HL-60/S4 treated with phorbol 12-myristate 13-acetate at 8.2 ng/mL for 4 days and 3 days (cell line): ENCODE data around the gene ZMYND8.
"Not testable (repeated sequence)": the region's sequence is repeated elsewhere in the genome, so short reads cannot be mapped to it uniquely, and the experiment has no call there.

Experiments
- in situ Hi-C: fragments of 300-500 bp; cut with MboI; formaldehyde crosslinking; loops from 2 replicates; pipeline ENCODE4 v1.15.0; 2022; ENCODE audit warnings: low sequenced_read_pairs

Gene ZMYND8

GRCh38 chr20:47290666-47291430, 65.7 kb downstream of the ZMYND8 start:
- in situ Hi-C loops = no loop called here

GRCh38 chr20:47290008-47290407, 66.5 kb downstream of the ZMYND8 start:
- in situ Hi-C loops = no loop called here

- in situ Hi-C loops = no loop called here
Observed at GRCh38 chr20:47289096-47289495, 67.4 kb downstream of the ZMYND8 start.

- in situ Hi-C loops = not testable (repeated sequence)
Observed at GRCh38 chr20:47288530-47288929, 68.0 kb downstream of the ZMYND8 start.

- in situ Hi-C loops = no loop called here
Observed at GRCh38 chr20:47287609-47288144, 68.8 kb downstream of the ZMYND8 start.

GRCh38 chr20:47286681-47287080, 69.8 kb downstream of the ZMYND8 start:
- in situ Hi-C loops = no loop called here

- in situ Hi-C loops = no loop called here
Observed at GRCh38 chr20:47285189-47285588, 71.3 kb downstream of the ZMYND8 start.

- in situ Hi-C loops = no loop called here
Observed at GRCh38 chr20:47284373-47284772, 72.1 kb downstream of the ZMYND8 start.

GRCh38 chr20:47283411-47283810, 73.1 kb downstream of the ZMYND8 start:
- in situ Hi-C loops = no loop called here

- in situ Hi-C loops = no loop called here
Observed at GRCh38 chr20:47282864-47283263, 73.6 kb downstream of the ZMYND8 start.

GRCh38 chr20:47281376-47281775, 75.1 kb downstream of the ZMYND8 start:
- in situ Hi-C loops = no loop called here

- in situ Hi-C loops = no loop called here
Observed at GRCh38 chr20:47280668-47281067, 75.8 kb downstream of the ZMYND8 start.

GRCh38 chr20:47280228-47280627, 76.3 kb downstream of the ZMYND8 start:
- in situ Hi-C loops = no loop called here

- in situ Hi-C loops = loop anchor here (10.0 kb wide), 1 partner anchor 106 kb away; no protein-coding TSS in a partner anchor
Observed at GRCh38 chr20:47278907-47279348, 77.6 kb downstream of the ZMYND8 start.

GRCh38 chr20:47277535-47277872, 79.0 kb downstream of the ZMYND8 start:
- in situ Hi-C loops = loop anchor here (10.0 kb wide), 1 partner anchor 107 kb away; no protein-coding TSS in a partner anchor

GRCh38 chr20:47276851-47277534, 79.5 kb downstream of the ZMYND8 start:
- in situ Hi-C loops = loop anchor here (10.0 kb wide), 1 partner anchor 108 kb away; no protein-coding TSS in a partner anchor

GRCh38 chr20:47276251-47276650, 80.2 kb downstream of the ZMYND8 start:
- in situ Hi-C loops = loop anchor here (10.0 kb wide), 1 partner anchor 109 kb away; no protein-coding TSS in a partner anchor

GRCh38 chr20:47275548-47275947, 81.0 kb downstream of the ZMYND8 start:
- in situ Hi-C loops = loop anchor here (10.0 kb wide), 1 partner anchor 109 kb away; no protein-coding TSS in a partner anchor

GRCh38 chr20:47274401-47275108, 81.9 kb downstream of the ZMYND8 start:
- in situ Hi-C loops = loop anchor here (10.0 kb wide), 1 partner anchor 110 kb away; no protein-coding TSS in a partner anchor

GRCh38 chr20:47273591-47274235, 82.8 kb downstream of the ZMYND8 start:
- in situ Hi-C loops = loop anchor here (10.0 kb wide), 1 partner anchor 111 kb away; no protein-coding TSS in a partner anchor
